C4-2B (cell line): ENCODE results near the gene AUTS2.

Experiments used
- CTCF ChIP-seq: fragments of 450-650 bp; conservative IDR thresholded peaks from 2 replicates; pipeline ENCODE4 v1.5.1; 2017; ENCODE audit warnings: mild to moderate bottlenecking
- ZFX ChIP-seq: fragments of 450-650 bp; IDR thresholded peaks from 2 replicates; pipeline ENCODE4 v1.6.1; 2017

GRCh38 chr7:69699931-69700330, 101.7 kb downstream of the AUTS2 start:
- TF ChIP-seq CTCF (no peak), ZFX (no peak)
